OCI-LY1 (cell line): Measurements from ENCODE around the gene TAS2R20.

Experiments used
- H2AFZ ChIP-seq: fragments of 200-600 bp; sonication (generic), shearing (Covaris generic); 2 replicates; pipeline ENCODE4 v1.6.0; 2014; ENCODE audit warnings: antibody characterized with exemption, mild to moderate bottlenecking, low read length
- H3F3A ChIP-seq: fragments of 200-600 bp; sonication (generic), shearing (Covaris generic); 2 replicates; pipeline ENCODE4 v1.6.0; 2014; ENCODE audit warnings: mild to moderate bottlenecking, antibody characterized with exemption, low read length, moderate library complexity; ENCODE audit not compliant: insufficient read depth
- H3K27ac ChIP-seq: fragments of 200-600 bp; sonication (generic); 2 replicates; pipeline ENCODE4 v1.5.1; 2014; ENCODE audit warnings: low read length, mixed run types, mild to moderate bottlenecking, low read depth; ENCODE audit not compliant: poor library complexity, severe bottlenecking
- H3K27me3 ChIP-seq: fragments of 200-600 bp; sonication (generic); 2 replicates; pipeline ENCODE4 v1.6.0; 2014; ENCODE audit warnings: antibody characterized with exemption, mild to moderate bottlenecking, low read length, moderate library complexity; ENCODE audit not compliant: insufficient read depth
- H3K36me3 ChIP-seq: fragments of 200-600 bp; sonication (generic); 2 replicates; pipeline ENCODE4 v1.6.1; 2014; ENCODE audit warnings: mild to moderate bottlenecking, antibody characterized with exemption, low read length, moderate library complexity, mixed read lengths; ENCODE audit not compliant: insufficient read depth
- H3K4me1 ChIP-seq: fragments of 200-600 bp; sonication (generic); 2 replicates; pipeline ENCODE4 v1.5.1; 2014; ENCODE audit warnings: mild to moderate bottlenecking, low read length, moderate library complexity; ENCODE audit not compliant: insufficient read depth, severe bottlenecking
- H3K4me2 ChIP-seq: fragments of 200-600 bp; sonication (generic), shearing (Covaris generic); 2 replicates; pipeline ENCODE4 v1.6.1; 2014; ENCODE audit warnings: low read length
- H3K4me3 ChIP-seq: fragments of 200-600 bp; sonication (generic); 2 replicates; pipeline ENCODE4 v1.5.1; 2014; ENCODE audit warnings: low read length, low read depth, mild to moderate bottlenecking, mixed read lengths; ENCODE audit not compliant: poor library complexity, severe bottlenecking
- H3K79me2 ChIP-seq: fragments of 200-600 bp; shearing (Covaris generic); 2 replicates; pipeline ENCODE4 v1.6.1; 2016; ENCODE audit warnings: mixed run types, low read length, mixed read lengths; ENCODE audit not compliant: insufficient read depth
- H3K9ac ChIP-seq: fragments of 200-600 bp; sonication (generic), shearing (Covaris generic); 2 replicates; pipeline ENCODE4 v1.6.1; 2014; ENCODE audit warnings: mild to moderate bottlenecking, low read length, mixed read lengths
- H3K9me2 ChIP-seq: fragments of 200-600 bp; sonication (generic), shearing (Covaris generic); 2 replicates; pipeline ENCODE4 v1.6.1; 2014; ENCODE audit warnings: low read depth, mild to moderate bottlenecking, low read length, mixed read lengths
- H3K9me3 ChIP-seq: fragments of 200-600 bp; shearing (Covaris generic); 2 replicates; pipeline ENCODE4 v1.6.1; 2014; ENCODE audit warnings: low read length, mixed read lengths
- H4K20me1 ChIP-seq: fragments of 200-600 bp; sonication (generic), shearing (Covaris generic); 2 replicates; pipeline ENCODE4 v1.6.0; 2016; ENCODE audit warnings: mild to moderate bottlenecking, low read length; ENCODE audit not compliant: insufficient read depth
- EZH2 ChIP-seq: fragments of 200-600 bp; sonication (generic), shearing (Covaris generic); IDR thresholded peaks from 2 replicates; pipeline ENCODE4 v1.8.0; 2017; ENCODE audit warnings: borderline replicate concordance, mixed run types, mild to moderate bottlenecking, antibody characterized with exemption, low read length, moderate library complexity, mixed read lengths
- TF ChIP-seq, protein P1 (sequence below): fragments of 200-600 bp; sonication (generic), shearing (Covaris generic); IDR thresholded peaks from 2 replicates; pipeline ENCODE4 v1.5.1; 2017; ENCODE audit warnings: mild to moderate bottlenecking, antibody characterized with exemption, low read length, moderate library complexity, mixed read lengths

Gene TAS2R20

DNA sequence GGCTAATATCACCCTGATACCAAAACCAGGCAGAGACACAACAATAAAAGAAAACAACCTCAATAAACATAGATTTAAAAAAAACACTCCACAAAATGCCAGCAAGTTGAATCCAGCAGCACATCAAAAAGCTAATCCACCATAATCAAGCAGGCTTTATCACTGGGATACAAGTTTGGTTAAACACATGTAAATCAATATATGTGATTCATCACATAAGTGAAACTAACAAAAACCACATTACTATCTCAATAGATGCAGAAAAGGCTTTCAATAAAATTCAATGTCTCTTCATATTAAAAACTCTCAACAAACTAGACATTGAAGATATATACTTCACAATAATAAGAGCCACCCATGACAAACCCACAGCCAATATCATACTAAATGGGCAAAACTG is 42.0 kb downstream of the TAS2R20 start:
- no peaks in the 10 kb centered on the region for H3K27me3 ChIP-seq
- TF ChIP-seq, protein P1, sequence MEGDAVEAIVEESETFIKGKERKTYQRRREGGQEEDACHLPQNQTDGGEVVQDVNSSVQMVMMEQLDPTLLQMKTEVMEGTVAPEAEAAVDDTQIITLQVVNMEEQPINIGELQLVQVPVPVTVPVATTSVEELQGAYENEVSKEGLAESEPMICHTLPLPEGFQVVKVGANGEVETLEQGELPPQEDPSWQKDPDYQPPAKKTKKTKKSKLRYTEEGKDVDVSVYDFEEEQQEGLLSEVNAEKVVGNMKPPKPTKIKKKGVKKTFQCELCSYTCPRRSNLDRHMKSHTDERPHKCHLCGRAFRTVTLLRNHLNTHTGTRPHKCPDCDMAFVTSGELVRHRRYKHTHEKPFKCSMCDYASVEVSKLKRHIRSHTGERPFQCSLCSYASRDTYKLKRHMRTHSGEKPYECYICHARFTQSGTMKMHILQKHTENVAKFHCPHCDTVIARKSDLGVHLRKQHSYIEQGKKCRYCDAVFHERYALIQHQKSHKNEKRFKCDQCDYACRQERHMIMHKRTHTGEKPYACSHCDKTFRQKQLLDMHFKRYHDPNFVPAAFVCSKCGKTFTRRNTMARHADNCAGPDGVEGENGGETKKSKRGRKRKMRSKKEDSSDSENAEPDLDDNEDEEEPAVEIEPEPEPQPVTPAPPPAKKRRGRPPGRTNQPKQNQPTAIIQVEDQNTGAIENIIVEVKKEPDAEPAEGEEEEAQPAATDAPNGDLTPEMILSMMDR, result no peak
- no peak for TF ChIP-seq EZH2
- no peak overlapping the region for H2AFZ ChIP-seq
- H3K4me3 ChIP-seq, result no peak overlapping the region
- no peaks in the 10 kb centered on the region for H3K9me2 ChIP-seq
- no peaks in the 10 kb centered on the region for H3K4me1 ChIP-seq
- H3K79me2 ChIP-seq, result no peaks in the 10 kb centered on the region
- no peaks in the 10 kb centered on the region for H3K36me3 ChIP-seq
- H3K9ac ChIP-seq, result no peak overlapping the region
- H3K9me3 ChIP-seq, result no peaks in the 10 kb centered on the region; the same call in 1 of the 2 replicates
- H3F3A ChIP-seq, result no peaks in the 10 kb centered on the region
- H4K20me1 ChIP-seq, result no peaks in the 10 kb centered on the region
- H3K27ac ChIP-seq, result no peak overlapping the region
- no peak overlapping the region for H3K4me2 ChIP-seq

DNA sequence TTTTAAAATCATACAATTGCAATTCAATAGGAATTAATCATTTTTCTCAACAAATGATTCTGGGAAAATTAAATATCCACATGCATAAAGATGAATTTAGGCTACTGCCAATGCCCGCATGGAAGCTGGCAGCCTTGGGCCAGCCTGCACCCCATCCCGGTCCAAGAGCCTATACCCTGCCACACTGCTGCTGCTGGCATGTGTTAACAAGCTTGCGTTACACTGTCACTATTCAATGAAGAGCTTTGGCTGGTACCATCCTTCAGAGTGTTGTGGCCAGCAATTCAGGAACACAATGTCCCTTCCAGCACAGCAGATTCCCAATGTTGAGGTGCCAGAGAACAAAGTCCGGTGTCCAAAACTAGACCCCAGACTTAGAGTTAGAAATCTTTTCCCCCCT is 45.5 kb downstream of the TAS2R20 start:
- Histone ChIP-seq H3K9me3 (peaks cover 5% of the 10 kb centered on the region; the same call in 1 of the 2 replicates), H3K4me1 (no peaks in the 10 kb centered on the region)

More for the DNA sequence above, 45.5 kb downstream of the TAS2R20 start:
- Histone ChIP-seq H3K36me3 (no peaks in the 10 kb centered on the region), H3K79me2 (no peaks in the 10 kb centered on the region), H3K9me2 (no peaks in the 10 kb centered on the region), H3K4me2 (no peak overlapping the region), H3K27me3 (no peaks in the 10 kb centered on the region), H3K9ac (no peak overlapping the region), H3K4me3 (no peak overlapping the region), H3F3A (no peaks in the 10 kb centered on the region), H4K20me1 (no peaks in the 10 kb centered on the region), H2AFZ (no peak overlapping the region), H3K27ac (no peak overlapping the region)
- no peak for TF ChIP-seq EZH2
- TF ChIP-seq, protein P1, result no peak
